Peyer's patch (tissue), 4 donors: Measurements from ENCODE around the gene CLCN7. TPM values are rescaled to one million over a fixed set of nuclear protein-coding genes. Genes with fewer than 3 reads are reported as not detected.

Source experiments
- DNase-seq, 3 donors: peaks; one replicate each; pipeline ENCODE4 v3.0.0-alpha.2; 2017 to 2019
- H3K27ac ChIP-seq, 4 donors: fragments of 200-600 bp; sonication (generic); one replicate each; pipeline ENCODE4 v1.5.1; 2016 to 2019
- H3K27me3 ChIP-seq, 2 donors: fragments of 200-600 bp; sonication (generic); one replicate each; pipeline ENCODE4 v1.5.1; 2019
- H3K36me3 ChIP-seq, 3 donors: fragments of 200-600 bp; sonication (generic); one replicate each; pipeline ENCODE4 v1.5.1; 2016 to 2019
- H3K4me1 ChIP-seq, 4 donors: fragments of 200-600 bp; sonication (generic); one replicate each; pipeline ENCODE4 v1.5.1; 2016 to 2019
- H3K4me3 ChIP-seq, 4 donors: fragments of 200-600 bp; sonication (generic); 1 replicate in 3 of 4; 2 replicates in 1 of 4; pipeline ENCODE4 v1.5.1; 2016 to 2019; ENCODE audit warnings: mild to moderate bottlenecking in 1 of 4
- H3K9me3 ChIP-seq, 4 donors: fragments of 200-600 bp; sonication (generic); one replicate each; pipeline ENCODE4 v1.5.1; 2016 to 2019; ENCODE audit warnings: mild to moderate bottlenecking in 1 of 4
- CTCF ChIP-seq, 6 experiments: fragments of 450-650 bp in 4 of 6; fragments of 200-600 bp in 2 of 6; sonication (generic) in 1 of 6; IDR thresholded peaks; one replicate each; pipeline ENCODE4 v1.5.1; 2017 to 2019; ENCODE audit warnings: antibody characterized with exemption in 6 of 6, mild to moderate bottlenecking in 3 of 6, moderate library complexity in 1 of 6
- POLR2A ChIP-seq, 2 donors: fragments of 450-650 bp; IDR thresholded peaks; one replicate each; pipeline ENCODE4 v1.5.1; 2017; ENCODE audit warnings: antibody characterized with exemption in 2 of 2, mild to moderate bottlenecking in 2 of 2, moderate library complexity in 2 of 2
- total RNA-seq, 4 donors: library from RNA; depleted of rRNA; stranded (reverse); fragments of >200 nt; gene quantifications; one replicate each; pipeline ENCODE4 v1.1.0, GENCODE V29; 2016

Gene CLCN7
- total RNA-seq, 4 donors from 2014 or later, result 95.1 to 194 (median 105) TPM

GRCh38 chr16:1500465-1501150 lies 25.8 kb upstream of the CLCN7 start:
- no peak for TF ChIP-seq POLR2A (IDR thresholded peaks at IDR 0.05)
- no peak for TF ChIP-seq CTCF (IDR thresholded peaks at IDR 0.05)
- Histone ChIP-seq H3K27ac (no peak overlapping the region), H3K9me3 (no peaks in the 10 kb centered on the region), H3K36me3 (peaks cover 0 to 77% (median 0%) of the 10 kb centered on the region in 3 donors), H3K4me3 (no peak overlapping the region), H3K27me3 (no peaks in the 10 kb centered on the region), H3K4me1 (no peaks in the 10 kb centered on the region)
- DNase-seq, result no peak

- Histone ChIP-seq H3K4me3 (no peak overlapping the region), H3K27ac (no peak overlapping the region), H3K27me3 (no peaks in the 10 kb centered on the region), H3K36me3 (peaks cover 0 to 80% (median 0%) of the 10 kb centered on the region in 3 donors), H3K9me3 (no peaks in the 10 kb centered on the region), H3K4me1 (peaks cover 0 to 4% (median 0%) of the 10 kb centered on the region in 4 donors)
- no peak for DNase-seq
- TF ChIP-seq POLR2A (IDR thresholded peaks at IDR 0.05) (no peak), CTCF (IDR thresholded peaks at IDR 0.05) (no peak)
Measured at GRCh38 chr16:1499756-1500464, 25.1 kb upstream of the CLCN7 start.

DNA sequence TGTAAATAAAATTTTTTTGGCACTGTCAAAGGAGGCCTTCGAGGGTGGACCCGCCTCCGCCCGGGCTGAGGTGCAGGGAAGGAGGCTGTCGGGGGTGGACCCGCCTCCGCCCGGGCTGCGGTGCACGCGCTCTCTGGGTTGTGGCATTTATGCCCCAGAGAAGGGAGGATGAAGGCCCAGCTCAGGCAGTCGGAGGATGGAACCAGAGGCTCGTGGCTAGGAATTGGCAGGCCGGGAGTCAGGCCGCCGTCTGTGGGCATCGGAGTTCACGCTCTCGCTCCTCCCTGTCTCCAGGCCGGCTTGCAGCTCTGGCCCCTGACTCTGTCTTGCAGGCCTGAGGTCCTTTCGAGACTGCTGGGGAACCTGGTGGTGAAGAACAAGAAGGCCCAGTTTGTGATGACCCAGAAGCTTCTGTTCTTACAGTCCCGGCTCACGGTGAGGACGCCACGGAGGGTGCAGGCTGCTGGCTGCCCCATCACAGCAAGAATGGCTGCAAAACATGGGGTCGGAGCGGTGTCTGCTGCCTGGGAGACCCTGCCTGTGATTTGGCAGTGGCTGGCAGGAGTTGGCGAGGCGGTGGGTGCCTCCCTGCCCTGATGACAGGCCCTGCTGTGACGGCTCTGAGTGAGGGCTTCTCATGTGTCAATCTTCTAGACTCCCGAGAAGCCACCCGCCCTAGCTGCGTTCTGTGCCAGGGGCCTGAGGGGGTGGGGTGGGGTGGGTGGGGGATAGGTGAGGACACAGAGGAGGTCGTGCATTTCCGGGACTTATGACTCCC lies 24.3 kb upstream of the CLCN7 start:
- peaks cover 0 to 83% (median 0%) of the 10 kb centered on the region in 3 donors for H3K36me3 ChIP-seq

DNA sequence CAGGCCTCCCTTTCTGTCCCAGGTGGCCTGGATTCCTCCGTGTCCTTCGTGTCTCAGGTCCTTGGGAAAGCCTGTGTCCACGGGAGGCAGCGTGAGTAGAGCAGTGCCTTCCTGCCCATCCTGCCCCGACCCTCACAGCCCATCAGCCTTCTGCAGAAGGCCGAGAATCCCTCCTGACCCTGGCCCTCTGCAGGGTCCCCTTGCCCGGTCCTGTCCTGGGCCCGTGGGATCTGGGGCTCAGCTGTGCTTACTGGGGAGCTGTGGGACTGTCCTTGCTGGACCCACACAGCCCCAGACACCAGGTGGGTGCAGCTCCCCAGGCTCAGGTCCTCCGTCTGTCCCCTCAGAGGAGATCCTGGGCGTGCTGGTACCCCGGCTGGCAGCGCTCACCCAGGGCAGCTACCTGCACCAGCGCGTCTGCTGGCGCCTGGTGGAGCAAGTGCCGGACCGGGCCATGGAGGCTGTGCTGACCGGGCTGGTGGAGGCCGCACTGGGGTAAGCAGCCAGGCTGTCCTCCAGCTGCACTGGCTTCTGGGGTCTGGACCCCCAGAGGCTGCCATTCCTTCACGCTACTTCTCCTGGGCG lies 22.3 kb upstream of the CLCN7 start:
- Histone ChIP-seq H3K36me3 (peaks cover 0 to 67% (median 0%) of the 10 kb centered on the region in 3 donors), H3K27ac (no peak overlapping the region), H3K27me3 (no peaks in the 10 kb centered on the region), H3K9me3 (no peaks in the 10 kb centered on the region), H3K4me3 (no peak overlapping the region), H3K4me1 (peaks cover 5 to 24% (median 11%) of the 10 kb centered on the region in 4 donors)
- peak in 1 of 3 donors; percentile 44 for DNase-seq
- TF ChIP-seq POLR2A (IDR thresholded peaks at IDR 0.05) (no peak), CTCF (IDR thresholded peaks at IDR 0.05) (no peak)

More for the DNA sequence above, 24.3 kb upstream of the CLCN7 start:
- no peak overlapping the region for H3K27ac ChIP-seq
- no peak overlapping the region for H3K4me3 ChIP-seq
- H3K27me3 ChIP-seq, result no peaks in the 10 kb centered on the region
- H3K9me3 ChIP-seq, result no peaks in the 10 kb centered on the region
- TF ChIP-seq POLR2A (IDR thresholded peaks at IDR 0.05) (no peak), CTCF (IDR thresholded peaks at IDR 0.05) (no peak)
- H3K4me1 ChIP-seq, result peaks cover 0 to 13% (median 4%) of the 10 kb centered on the region in 4 donors
- no peak for DNase-seq

- DNase-seq, result peak in 1 of 3 donors; percentile 45
- no peaks in the 10 kb centered on the region for H3K27me3 ChIP-seq
- H3K4me3 ChIP-seq, result no peak overlapping the region
- no peaks in the 10 kb centered on the region for H3K9me3 ChIP-seq
- no peak for TF ChIP-seq POLR2A (IDR thresholded peaks at IDR 0.05)
- TF ChIP-seq CTCF (IDR thresholded peaks at IDR 0.05), result no peak
- peaks cover 5 to 24% (median 11%) of the 10 kb centered on the region in 4 donors for H3K4me1 ChIP-seq
- peaks cover 0 to 60% (median 0%) of the 10 kb centered on the region in 3 donors for H3K36me3 ChIP-seq
- no peak overlapping the region for H3K27ac ChIP-seq
Measured at GRCh38 chr16:1496464-1496863, 21.6 kb upstream of the CLCN7 start.
